ENCODE measurements around the gene SELE. TPM values are rescaled to one million over a fixed set of nuclear protein-coding genes. Genes with fewer than 3 reads are reported as not detected.

The SELE gene
- total and polyA plus RNA-seq, 9 of the 15 experiments (the other 6 are each of a cell fraction or from before 2014, with no cell fraction given), result 0.08 TPM; not detected in 8

DNA sequence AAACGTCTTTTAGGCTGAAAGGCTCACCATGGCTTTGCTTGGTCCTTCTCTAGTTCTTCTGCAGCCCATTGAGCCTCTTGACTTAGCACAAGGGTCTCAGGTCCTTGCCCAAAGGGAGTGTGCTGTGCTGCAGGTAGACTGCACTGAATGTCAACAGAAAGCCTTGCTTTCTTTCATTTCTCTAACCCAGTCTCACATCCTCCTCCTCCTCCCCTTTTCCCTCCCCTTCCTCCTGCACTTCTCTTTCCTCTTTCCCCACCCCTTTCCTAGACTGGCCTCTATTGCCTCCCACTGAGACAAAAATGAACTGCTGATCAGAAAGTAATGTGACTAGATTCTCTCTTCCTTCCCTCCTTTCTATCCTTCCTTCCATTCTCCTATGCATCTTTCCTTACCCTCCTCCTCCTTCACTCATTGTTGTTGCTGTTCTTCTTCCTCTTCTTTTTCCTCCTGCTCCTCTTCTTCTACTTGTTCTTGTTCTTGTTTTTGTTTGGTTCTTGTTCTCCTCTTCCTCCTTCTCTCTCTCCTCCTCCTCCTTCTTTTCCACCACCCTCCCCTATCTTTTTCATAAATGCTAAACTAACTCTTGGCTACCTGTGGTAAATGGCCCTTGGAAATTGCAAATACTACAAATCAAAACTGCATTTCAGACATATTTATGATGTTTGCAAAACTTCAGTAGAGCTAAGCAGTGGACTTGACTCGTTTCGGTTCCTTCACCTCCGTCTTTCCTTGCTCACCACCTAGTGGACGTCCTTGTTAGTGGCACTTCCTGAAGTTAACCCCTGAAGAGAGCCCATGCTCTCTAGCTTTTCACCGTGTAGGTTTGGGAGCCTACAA, 22.2 kb downstream of the SELE start, which contains the start of gene SELL (continued):
- TF ChIP-seq PCBP1 (IDR thresholded peaks at IDR 0.05; ENCODE audit: low read depth, low read length, poor library complexity, severe bottlenecking), result no peak

DNA sequence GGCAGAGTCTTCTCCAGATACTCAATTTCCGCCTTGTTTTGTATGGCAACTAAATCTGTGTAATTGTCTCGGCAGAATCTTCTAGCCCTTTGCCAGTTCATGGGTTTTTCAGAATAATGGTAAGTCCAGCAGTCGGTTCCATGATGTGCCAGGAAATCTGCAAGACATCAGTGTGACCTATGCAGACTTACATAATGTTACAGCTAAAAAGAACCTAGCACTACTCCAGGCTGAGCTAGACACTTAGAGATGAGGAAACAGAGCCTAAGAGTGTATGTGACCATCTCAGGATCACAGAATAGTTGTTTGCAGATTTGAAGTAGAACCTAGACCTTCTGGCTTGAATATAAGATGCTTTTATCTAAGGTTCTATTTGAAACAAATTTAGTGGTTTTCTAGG, 25.2 kb downstream of the SELE start:
- intact Hi-C loops (cut with micrococcal nuclease) (loop anchor here (10.0 kb wide), 1 partner anchor 244 kb away; no protein-coding TSS in a partner anchor), in situ Hi-C loops (cut with MboI) (no loop called here)
- WGBS (ENCODE audit: insufficient coverage, low coverage, missing lambda C conversion rate), result 0% methylated on average over 3 of the region's 3 CpGs
- Histone ChIP-seq H3K4me1 (replicated peaks in 1 of 2; ENCODE audit: control insufficient read depth in 2 of 2, insufficient read depth in 2 of 2, low read length in 2 of 2) (no peaks in the 10 kb centered on the region), H3K4me2 (ENCODE audit: insufficient read depth, low read length) (no peak overlapping the region), H3K27me3 (ENCODE audit: control insufficient read depth in 2 of 2, insufficient read depth in 2 of 2, low read length in 2 of 2) (no peaks in the 10 kb centered on the region), H3K36me3 (ENCODE audit: control insufficient read depth, insufficient read depth, low read length) (no peaks in the 10 kb centered on the region), H3K4me3 (no peak overlapping the region), H4K20me1 (replicated peaks; ENCODE audit: control insufficient read depth, insufficient read depth, low read length) (no peaks in the 10 kb centered on the region), H3K27ac (ENCODE audit: extremely low read depth, low read depth, low read length) (no peak overlapping the region), H3K9ac (ENCODE audit: insufficient read depth in 1 of 2, low read depth in 2 of 2, low read length in 2 of 2) (no peak overlapping the region), H2AFZ (ENCODE audit: low read depth, low read length) (no peak overlapping the region), H3K9me3 (replicated peaks; ENCODE audit: control insufficient read depth, insufficient read depth, low read depth, low read length) (no peaks in the 10 kb centered on the region), H3K79me2 (ENCODE audit: control insufficient read depth, insufficient read depth, low read length) (no peaks in the 10 kb centered on the region), H3K9me1 (ENCODE audit: control insufficient read depth, insufficient read depth, low read length) (no peaks in the 10 kb centered on the region)
- TF ChIP-seq, protein P1, sequence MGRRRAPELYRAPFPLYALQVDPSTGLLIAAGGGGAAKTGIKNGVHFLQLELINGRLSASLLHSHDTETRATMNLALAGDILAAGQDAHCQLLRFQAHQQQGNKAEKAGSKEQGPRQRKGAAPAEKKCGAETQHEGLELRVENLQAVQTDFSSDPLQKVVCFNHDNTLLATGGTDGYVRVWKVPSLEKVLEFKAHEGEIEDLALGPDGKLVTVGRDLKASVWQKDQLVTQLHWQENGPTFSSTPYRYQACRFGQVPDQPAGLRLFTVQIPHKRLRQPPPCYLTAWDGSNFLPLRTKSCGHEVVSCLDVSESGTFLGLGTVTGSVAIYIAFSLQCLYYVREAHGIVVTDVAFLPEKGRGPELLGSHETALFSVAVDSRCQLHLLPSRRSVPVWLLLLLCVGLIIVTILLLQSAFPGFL (CRISPR knock-in tag; IDR thresholded peaks at IDR 0.05), result no peak
- TF ChIP-seq CBFB (CRISPR knock-in tag; IDR thresholded peaks at IDR 0.05) (no peak), ZNF778 (CRISPR knock-in tag; IDR thresholded peaks at IDR 0.05) (no peak), ESRRB (CRISPR knock-in tag; IDR thresholded peaks at IDR 0.05; ENCODE audit: borderline replicate concordance) (no peak), ARID1B (IDR thresholded peaks at IDR 0.05) (no peak), TEAD1 (CRISPR knock-in tag; IDR thresholded peaks at IDR 0.05) (no peak)
- ChIA-PET POLR2A (no interaction called here), CTCF (ENCODE audit: low intra/inter-chr PET ratio) (no interaction called here)
- BruUV-seq (replicated peaks), result no TSS peak
- no peak for FAIRE-seq
- ATAC-seq, result no peak
- no peak for DNase-seq (ENCODE audit: extremely low read depth in 1 of 4, low spot score in 3 of 4)

All from K562 (cell line).